K562 (cell line): ENCODE measurements around the gene AKAP12. TPM values are rescaled to one million over a fixed set of nuclear protein-coding genes. Genes with fewer than 3 reads are reported as not detected.

Experiments
- ATAC-seq: fragments of 200-7000 bp; cut with Tn5 transposase; 3 replicates; pipeline ENCODE4 v1.9.1; 2020; ENCODE audit warnings: moderate library complexity
- BruUV-seq: library from RNA; stranded (reverse); fragments of 400-500 nt; replicated peaks from 2 replicates; lab custom pipeline; 2021; lab: Mats Ljungman, UMichigan
- CTCF ChIA-PET: fragments of 300-600 bp; formaldehyde crosslinking; extraction: SDS; loops from one replicate; lab custom pipeline; 2021; ENCODE audit warnings: low intra/inter-chr PET ratio; lab: Yijun Ruan, JAX
- POLR2A ChIA-PET: fragments of 300-600, 350-650 bp; sonication (Branson Sonifier 250); formaldehyde crosslinking; extraction: SDS; loops from one replicate; lab custom pipeline; 2021; ENCODE audit warnings: antibody characterized with exemption, inconsistent platforms; lab: Yijun Ruan, JAX
- DNase-seq, 4 experiments: peaks; one replicate each; pipeline versions ENCODE4 v3.0.0 to v3.0.0-alpha.2; 2011 to 2018; ENCODE audit warnings: low spot score in 3 of 4, mixed read lengths in 3 of 4; ENCODE audit errors: extremely low read depth in 1 of 4
- FAIRE-seq: peaks from 2 replicates; lab custom pipeline; 2011; peaks lifted over from hg19 to GRCh38; lab: Jason Lieb, UNC
- H2AFZ ChIP-seq: 2 replicates; pipeline ENCODE4 v1.6.0; 2011; ENCODE audit warnings: low read depth, low read length, control low read depth, inconsistent platforms
- H3K27ac ChIP-seq: fragments of 200-600 bp; 3 replicates; pipeline ENCODE4 v1.8.0; 2011; ENCODE audit warnings: low read depth, mild to moderate bottlenecking, control low read depth, inconsistent platforms, low read length, moderate library complexity, mixed read lengths; ENCODE audit errors: extremely low read depth
- H3K27me3 ChIP-seq, 2 experiments: fragments of 300-600 bp in 1 of 2; 2 replicates in 1 of 2; 3 replicates in 1 of 2; pipeline versions ENCODE4 v1.6.0 to v1.8.0; 2011; ENCODE audit warnings: inconsistent platforms in 2 of 2, low read length in 2 of 2, mild to moderate bottlenecking in 1 of 2, mixed read lengths in 1 of 2, moderate library complexity in 1 of 2; ENCODE audit not compliant: control insufficient read depth in 2 of 2, insufficient read depth in 2 of 2
- H3K36me3 ChIP-seq: fragments of 300-600 bp; 3 replicates; pipeline ENCODE4 v1.8.0; 2011; ENCODE audit warnings: mild to moderate bottlenecking, low read length, inconsistent platforms; ENCODE audit not compliant: control insufficient read depth, insufficient read depth
- H3K4me1 ChIP-seq, 2 experiments: fragments of 200-600 bp in 1 of 2; replicated peaks in 1 of 2; 2 replicates in 1 of 2; 3 replicates in 1 of 2; pipeline versions ENCODE4 v1.5.1 to v1.8.0; 2011; ENCODE audit warnings: inconsistent platforms in 2 of 2, low read length in 2 of 2, mild to moderate bottlenecking in 1 of 2, mixed read lengths in 1 of 2, moderate library complexity in 1 of 2; ENCODE audit not compliant: control insufficient read depth in 2 of 2, insufficient read depth in 2 of 2
- H3K4me2 ChIP-seq: 2 replicates; pipeline ENCODE4 v1.6.1; 2011; ENCODE audit warnings: low read length, control low read depth, inconsistent platforms, mixed read lengths; ENCODE audit not compliant: insufficient read depth
- H3K4me3 ChIP-seq: fragments of 200-600 bp; sonication (generic), shearing (Covaris generic); 2 replicates; pipeline ENCODE4 v1.5.1; 2016; ENCODE audit warnings: control low read depth, inconsistent platforms
- H3K79me2 ChIP-seq: fragments of 200-600 bp; 3 replicates; pipeline ENCODE4 v1.8.0; 2011; ENCODE audit warnings: low read length, inconsistent platforms; ENCODE audit not compliant: control insufficient read depth, insufficient read depth
- H3K9ac ChIP-seq, 2 experiments: 2 replicates each; pipeline versions ENCODE4 v1.6.0 to v1.6.1; 2011; ENCODE audit warnings: low read depth in 2 of 2, low read length in 2 of 2, control low read depth in 1 of 2, inconsistent platforms in 1 of 2, mild to moderate bottlenecking in 1 of 2, mixed read lengths in 1 of 2; ENCODE audit not compliant: insufficient read depth in 1 of 2
- H3K9me1 ChIP-seq: one replicate; pipeline ENCODE4 v1.6.0; 2011; ENCODE audit warnings: inconsistent platforms, mild to moderate bottlenecking, low read length, moderate library complexity; ENCODE audit not compliant: control insufficient read depth, insufficient read depth
- H3K9me3 ChIP-seq: replicated peaks from 2 replicates; pipeline ENCODE4 v1.5.1; 2011; ENCODE audit warnings: low read depth, low read length, inconsistent platforms; ENCODE audit not compliant: control insufficient read depth, insufficient read depth
- H4K20me1 ChIP-seq: replicated peaks from 2 replicates; pipeline ENCODE4 v1.6.1; 2011; ENCODE audit warnings: low read length, inconsistent platforms, mixed read lengths; ENCODE audit not compliant: control insufficient read depth, insufficient read depth
- NUFIP1 ChIP-seq: fragments of 450-650 bp; IDR thresholded peaks from 2 replicates; pipeline ENCODE4 v1.6.1; 2018; ENCODE audit not compliant: partially characterized antibody
- PHF21A ChIP-seq: fragments of 450-650 bp; IDR thresholded peaks from 2 replicates; pipeline ENCODE4 v1.6.1; 2017; ENCODE audit warnings: low read depth, borderline replicate concordance
- ZBTB12 ChIP-seq: fragments of 250-450 bp; sonication (Bioruptor Pico); IDR thresholded peaks from 2 replicates; pipeline ENCODE4 v1.4.0; 2020
- ZNF561 ChIP-seq: fragments of 450-650 bp; formaldehyde crosslinking; conservative IDR thresholded peaks from 2 replicates; pipeline ENCODE4 v1.4.0; 2020; ENCODE audit warnings: mild to moderate bottlenecking, moderate library complexity
- WGBS: fragments of 100-300 bp; shearing (Covaris generic); methylation state at CpG from one replicate; pipeline ENCODE4 v1.1.6; 2016; ENCODE audit warnings: low coverage, mixed read lengths; ENCODE audit not compliant: insufficient coverage; ENCODE audit errors: missing lambda C conversion rate; 5-methylcytosine and 5-hydroxymethylcytosine counted together
- in situ Hi-C: fragments of 300-500 bp; cut with MboI; formaldehyde crosslinking; loops from 4 replicates; pipeline ENCODE4 v1.15.0; 2018; ENCODE audit warnings: inconsistent platforms, mixed read lengths
- intact Hi-C: fragments of 100-400 bp; cut with micrococcal nuclease; formaldehyde crosslinking; loops from 2 replicates; pipeline ENCODE4 v1.14.2; 2022
- polyA plus RNA-seq, 8 experiments: library from polyadenylated mRNA; depleted of rRNA in 4 of 8; stranded (reverse) in 5 of 8; unstranded in 3 of 8; fragments of >200 nt; fragmentation: Nextera tagmentation in 2 of 8; fragmentation: Illumina TruSeq in 1 of 8; extraction: Ambion mirVana in 2 of 8; extraction: Trizol in 1 of 8; gene quantifications; 2 replicates each; pipeline versions ENCODE4 v1.2.1 to v1.2.3, GENCODE V29; 2011 to 2014; ENCODE audit warnings: inconsistent platforms in 1 of 8, missing spikeins in 1 of 8
- total RNA-seq, 7 experiments: library from RNA; depleted of rRNA in 6 of 7; stranded (reverse); fragments of >200 nt in 6 of 7; fragmentation: Illumina TruSeq in 2 of 7; extraction: Trizol in 2 of 7; gene quantifications; 2 replicates each; pipeline versions ENCODE4 v1.2.1 to v1.2.3, GENCODE V29; 2011 to 2021; ENCODE audit warnings: low replicate concordance in 1 of 7
- TF ChIP-seq, protein P1 (sequence below): sonication (generic); formaldehyde crosslinking; IDR thresholded peaks from 2 replicates; pipeline ENCODE4 v1.8.1; 2023; ENCODE audit warnings: mild to moderate bottlenecking, missing genetic modification reagents

AKAP12 gene
- total and polyA plus RNA-seq, 9 of the 15 experiments (the other 6 are each of a cell fraction or from before 2014, with no cell fraction given): 0.08 to 2.0 (median 0.62) TPM

GRCh38 chr6:151260205-151260604 is 20.4 kb downstream of the AKAP12 start:
- Histone ChIP-seq H3K27ac (no peak overlapping the region), H3K36me3 (no peaks in the 10 kb centered on the region), H4K20me1 (no peaks in the 10 kb centered on the region), H3K9me1 (no peaks in the 10 kb centered on the region), H2AFZ (no peak overlapping the region), H3K9me3 (no peaks in the 10 kb centered on the region), H3K9ac (no peak overlapping the region), H3K79me2 (no peaks in the 10 kb centered on the region), H3K27me3 (peaks cover 25 to 44% of the 10 kb centered on the region in 2 experiments), H3K4me3 (no peak overlapping the region), H3K4me1 (no peaks in the 10 kb centered on the region), H3K4me2 (no peak overlapping the region)
- ChIA-PET POLR2A (interaction anchor here (0.6 to 0.7 kb wide), 2 partner anchors 29 to 54 kb away, joined by 3 to 4 read pairs; no protein-coding TSS in a partner anchor), CTCF (no interaction called here)
- no peak; the same call in 2 of the 3 replicates for ATAC-seq
- DNase-seq: no peak
- intact Hi-C loops: no loop called here
- WGBS: 18% methylated on average over 4 of the region's 4 CpGs
- no TSS peak for BruUV-seq
- TF ChIP-seq ZBTB12 (CRISPR knock-in tag): no peak
- TF ChIP-seq ZNF561 (CRISPR knock-in tag): no peak
- TF ChIP-seq, protein P1, sequence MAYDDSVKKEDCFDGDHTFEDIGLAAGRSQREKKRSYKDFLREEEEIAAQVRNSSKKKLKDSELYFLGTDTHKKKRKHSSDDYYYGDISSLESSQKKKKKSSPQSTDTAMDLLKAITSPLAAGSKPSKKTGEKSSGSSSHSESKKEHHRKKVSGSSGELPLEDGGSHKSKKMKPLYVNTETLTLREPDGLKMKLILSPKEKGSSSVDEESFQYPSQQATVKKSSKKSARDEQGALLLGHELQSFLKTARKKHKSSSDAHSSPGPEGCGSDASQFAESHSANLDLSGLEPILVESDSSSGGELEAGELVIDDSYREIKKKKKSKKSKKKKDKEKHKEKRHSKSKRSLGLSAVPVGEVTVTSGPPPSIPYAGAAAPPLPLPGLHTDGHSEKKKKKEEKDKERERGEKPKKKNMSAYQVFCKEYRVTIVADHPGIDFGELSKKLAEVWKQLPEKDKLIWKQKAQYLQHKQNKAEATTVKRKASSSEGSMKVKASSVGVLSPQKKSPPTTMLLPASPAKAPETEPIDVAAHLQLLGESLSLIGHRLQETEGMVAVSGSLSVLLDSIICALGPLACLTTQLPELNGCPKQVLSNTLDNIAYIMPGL: no peak
- no peak for TF ChIP-seq PHF21A
- no peak for TF ChIP-seq NUFIP1
- in situ Hi-C loops: no loop called here
- FAIRE-seq: no peak
